GM18499 (cell line): ENCODE results near the gene PMEPA1.
A peak's percentile ranks its signal among the peaks of the same experiment; 100 is the strongest.

Experiments used
- ATAC-seq: cut with Tn5 transposase; IDR thresholded peaks from one replicate; pipeline ENCODE4 v1.9.1; 2021; ENCODE audit warnings: moderate number of reproducible peaks; ENCODE audit not compliant: insufficient read depth, unreplicated experiment

Gene PMEPA1

GRCh38 chr20:57680934-57681914 is 28.6 kb downstream of the PMEPA1 start:
- no peak for ATAC-seq

GRCh38 chr20:57680131-57680716 is 29.6 kb downstream of the PMEPA1 start:
- peak; percentile 34 for ATAC-seq

DNA sequence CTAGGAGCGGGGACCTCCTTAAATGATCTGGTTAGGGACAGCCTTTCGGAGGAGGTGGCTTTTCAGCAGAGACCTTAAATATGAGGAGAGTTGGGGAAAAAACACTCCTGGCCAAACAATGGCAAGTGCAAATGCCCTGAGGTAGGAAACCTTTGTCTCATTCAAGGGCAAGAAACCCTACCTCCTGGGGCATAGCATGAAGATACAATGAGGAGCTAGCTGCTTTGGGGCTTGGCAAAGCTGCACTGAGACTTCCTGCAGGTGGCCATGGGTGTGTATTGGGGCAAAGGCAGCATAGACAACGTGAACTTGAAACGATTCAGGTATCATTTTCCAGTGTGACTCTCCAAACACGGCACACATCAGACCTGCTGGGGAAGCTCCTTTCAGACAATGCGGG is 30.7 kb downstream of the PMEPA1 start:
- no peak for ATAC-seq

- ATAC-seq = no peak
Measured at GRCh38 chr20:57678340-57678739, 31.5 kb downstream of the PMEPA1 start.

DNA sequence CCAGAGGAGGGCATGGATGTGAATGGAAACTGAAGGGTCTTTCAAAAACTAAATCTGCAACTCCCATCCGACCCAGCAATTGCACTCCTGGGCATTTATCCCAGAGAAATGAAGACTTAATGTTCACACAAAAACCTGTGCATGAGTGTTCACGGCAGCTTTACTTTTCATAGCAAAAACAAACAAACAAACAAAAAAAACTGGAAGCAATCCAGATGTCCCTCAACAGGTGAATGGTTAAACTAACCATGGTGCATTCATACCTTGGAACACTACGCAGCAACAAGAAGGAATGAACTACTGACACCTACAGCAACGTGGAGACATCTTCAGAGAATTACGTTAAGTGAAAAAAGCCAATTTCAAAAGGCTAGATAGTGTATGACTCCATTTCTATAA is 32.2 kb downstream of the PMEPA1 start:
- no peak for ATAC-seq

DNA sequence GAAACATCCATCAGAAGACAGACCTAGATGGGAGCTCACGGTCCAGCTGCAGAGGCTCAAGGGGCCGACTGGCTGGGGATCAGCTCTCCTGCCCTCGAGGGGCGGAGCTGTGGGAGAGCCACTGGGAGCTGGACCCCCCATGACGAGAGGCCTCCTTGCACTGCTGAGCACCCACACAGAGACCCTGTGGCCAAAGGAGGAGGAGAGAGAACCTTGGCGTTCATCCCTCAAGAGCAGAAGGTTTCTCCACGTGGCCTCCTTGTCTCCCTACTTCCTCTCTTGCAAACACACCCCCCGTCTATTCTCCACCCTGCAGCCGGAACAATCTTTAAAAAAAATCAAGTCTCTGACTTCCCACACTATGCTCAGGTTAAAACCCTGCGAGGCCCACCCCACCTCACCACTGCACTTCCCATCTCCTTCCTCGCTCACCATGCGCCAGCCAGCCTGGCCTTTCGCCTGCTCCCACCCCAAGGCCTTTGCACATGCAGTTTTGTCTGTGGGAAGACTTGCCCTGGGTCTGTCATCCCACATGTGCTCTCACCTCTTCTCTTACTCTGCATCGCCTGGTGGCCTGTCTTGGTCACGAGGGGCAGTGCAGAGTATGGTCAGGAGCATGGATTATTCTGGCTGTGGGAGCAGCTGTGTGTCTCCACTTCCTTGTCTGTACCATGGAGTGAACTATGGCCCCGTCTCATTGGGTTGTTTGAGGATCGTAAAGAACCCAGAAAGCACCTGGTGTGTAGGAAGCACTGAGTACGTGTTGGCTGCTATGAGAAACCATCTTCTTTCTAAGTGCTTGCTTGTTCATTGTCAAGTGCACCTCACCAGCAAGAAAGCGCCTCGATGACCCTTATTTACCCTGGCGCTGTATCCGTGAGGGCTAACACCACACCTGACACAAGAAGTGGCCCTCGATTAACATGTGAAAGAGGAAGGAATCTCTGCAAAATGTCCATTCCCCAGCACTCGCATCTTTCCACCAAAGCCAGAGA is 32.9 kb downstream of the PMEPA1 start:
- ATAC-seq = no peak

DNA sequence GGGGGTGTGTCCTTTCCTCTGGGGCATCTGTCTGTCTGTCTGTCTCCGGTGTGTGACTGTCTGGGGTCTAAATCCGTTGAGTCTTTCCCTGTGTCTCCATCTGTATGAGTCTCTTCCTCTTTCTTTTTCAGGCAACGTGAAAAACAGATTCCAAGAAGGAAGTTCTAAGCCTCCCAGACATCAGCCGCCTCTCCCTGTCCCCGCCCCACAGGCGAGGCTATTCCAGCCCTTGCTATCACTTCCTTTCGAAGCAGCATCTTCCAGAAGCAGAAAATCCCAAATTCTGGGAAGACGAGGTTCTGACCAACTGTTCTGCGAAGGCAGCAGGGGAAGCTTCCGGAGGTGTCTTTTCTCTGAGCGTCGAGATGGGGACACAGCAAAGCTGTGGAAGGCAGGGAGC is 34.0 kb downstream of the PMEPA1 start:
- no peak for ATAC-seq

GRCh38 chr20:57672953-57673575 is 36.8 kb downstream of the PMEPA1 start:
- no peak for ATAC-seq

DNA sequence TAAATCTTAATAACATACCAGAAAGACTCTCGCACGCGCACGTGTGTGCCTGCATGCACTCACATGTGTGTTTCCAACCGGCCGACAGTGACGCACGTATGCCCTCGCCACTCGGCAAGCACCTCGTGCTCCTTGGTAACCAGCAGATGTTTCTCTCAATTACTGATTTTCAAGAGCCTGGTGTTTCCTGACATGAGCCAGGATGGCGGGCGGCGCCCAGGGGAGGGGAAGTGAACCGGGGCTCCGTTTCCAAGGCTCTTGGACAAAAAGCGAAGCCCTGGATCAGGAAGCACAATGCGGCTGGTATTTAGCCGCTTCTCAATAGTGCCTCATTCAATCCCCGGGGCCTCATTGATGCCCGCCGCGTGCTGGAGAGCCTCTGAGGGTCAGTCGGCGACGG is 37.7 kb downstream of the PMEPA1 start:
- ATAC-seq = no peak

DNA sequence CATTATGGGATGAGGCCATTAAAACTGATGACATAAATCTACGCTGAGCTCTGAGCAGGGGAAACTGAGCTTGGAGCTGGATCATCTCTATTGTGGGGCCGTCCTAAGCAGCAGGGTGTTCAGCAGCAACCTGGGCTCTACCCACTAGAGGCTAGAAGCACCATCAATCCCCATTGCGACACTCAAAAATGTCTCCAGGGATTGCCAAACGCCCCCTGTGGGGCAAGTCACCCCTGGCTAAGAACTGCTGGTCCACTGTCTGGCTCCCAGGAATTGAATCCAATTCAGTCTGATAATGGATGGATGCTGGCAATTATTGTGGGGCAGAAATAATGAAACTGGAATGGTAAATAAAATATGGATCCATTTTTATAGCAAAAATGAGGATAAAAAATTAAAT is 38.2 kb downstream of the PMEPA1 start:
- no peak for ATAC-seq

GRCh38 chr20:57671072-57671391 is 38.8 kb downstream of the PMEPA1 start:
- ATAC-seq = no peak

DNA sequence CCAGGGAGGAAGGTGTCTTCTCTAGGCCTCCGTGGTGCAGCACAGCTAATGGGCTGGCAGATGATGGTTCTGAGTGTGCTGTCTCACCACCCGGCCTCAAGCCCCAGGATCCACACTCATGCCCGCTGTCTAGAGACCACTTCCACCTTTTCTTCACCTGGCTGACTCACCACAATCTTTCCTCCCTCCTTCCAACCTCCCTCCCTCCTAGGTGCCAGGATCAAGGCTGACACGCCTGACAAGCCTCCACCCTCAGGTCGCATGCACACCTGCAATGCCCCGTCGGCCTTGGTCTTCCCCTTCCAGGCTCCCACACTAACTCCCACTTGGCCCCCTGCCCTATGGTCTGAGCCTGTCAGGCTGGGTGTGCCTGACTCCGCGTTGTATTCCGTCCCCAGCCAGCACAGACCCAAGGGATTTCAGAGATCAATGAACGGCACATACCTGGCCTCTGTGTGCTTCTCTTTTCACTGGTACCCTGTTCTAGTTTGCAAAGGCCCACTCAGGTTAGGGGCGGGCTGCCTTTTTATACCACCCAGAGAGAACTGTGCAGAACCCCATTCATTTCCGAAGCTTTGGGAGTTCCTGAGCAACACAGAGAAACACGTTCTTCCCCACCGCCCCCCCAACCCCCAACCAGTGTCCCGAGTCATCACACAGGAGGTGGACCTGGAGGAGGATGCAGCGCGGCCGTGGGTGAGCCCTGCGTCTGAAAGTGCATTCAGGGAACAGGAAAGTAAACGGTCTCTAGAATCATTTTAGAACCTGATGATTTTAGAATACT is 39.3 kb downstream of the PMEPA1 start:
- no peak for ATAC-seq

DNA sequence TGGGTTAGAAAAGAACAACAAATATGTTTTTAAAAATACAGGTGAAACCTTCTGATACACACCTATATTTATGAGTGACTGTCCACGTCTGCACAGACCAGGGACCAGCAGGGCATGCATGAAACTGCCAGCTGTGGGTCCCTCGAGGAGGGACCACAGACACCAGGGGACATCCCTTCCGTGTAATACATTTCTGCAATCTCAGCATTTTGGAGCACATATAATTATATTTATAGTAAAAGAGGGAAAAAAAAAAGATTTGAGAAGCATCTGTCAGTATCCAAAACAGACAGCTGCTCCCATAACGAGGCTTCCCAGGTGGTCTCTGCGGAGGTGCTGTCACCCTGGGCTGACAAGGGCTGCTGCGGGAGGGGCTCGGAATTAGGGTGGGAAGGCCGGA is 40.2 kb downstream of the PMEPA1 start:
- no peak for ATAC-seq

- no peak for ATAC-seq
Measured at GRCh38 chr20:57667924-57668782, 41.7 kb downstream of the PMEPA1 start.

GRCh38 chr20:57667388-57667787 is 42.4 kb downstream of the PMEPA1 start:
- ATAC-seq = no peak

- no peak for ATAC-seq
Measured at GRCh38 chr20:57666834-57667157, 43.0 kb downstream of the PMEPA1 start.

GRCh38 chr20:57666106-57666833 is 43.5 kb downstream of the PMEPA1 start:
- no peak for ATAC-seq

GRCh38 chr20:57665589-57665971 is 44.2 kb downstream of the PMEPA1 start:
- ATAC-seq = no peak
